Neural crest cell (in vitro differentiated cells): ENCODE data around the gene ECEL1. TPM values are rescaled to one million over a fixed set of nuclear protein-coding genes. Genes with fewer than 3 reads are reported as not detected.

Experiments
- DNase-seq: peaks from one replicate; pipeline ENCODE4 v3.0.0; 2021; ENCODE audit warnings: low read depth, mixed read lengths, low spot score
- H3K27ac Mint-ChIP-seq: one replicate; pipeline ENCODE4 v1.8.0; 2021; ENCODE audit warnings: mild to moderate bottlenecking, mixed read lengths; ENCODE audit not compliant: unreplicated experiment
- H3K27me3 Mint-ChIP-seq: 2 replicates; pipeline ENCODE4 v1.8.0; 2021; ENCODE audit warnings: low read depth, mild to moderate bottlenecking, mixed read lengths
- H3K36me3 Mint-ChIP-seq: 2 replicates; pipeline ENCODE4 v1.8.0; 2021; ENCODE audit warnings: low read depth, mild to moderate bottlenecking, mixed read lengths
- H3K4me1 Mint-ChIP-seq: 2 replicates; pipeline ENCODE4 v1.8.0; 2021; ENCODE audit warnings: mixed read lengths
- H3K4me3 Mint-ChIP-seq: one replicate; pipeline ENCODE4 v1.8.0; 2021; ENCODE audit warnings: mild to moderate bottlenecking, mixed read lengths
- H3K9me3 Mint-ChIP-seq: 2 replicates; pipeline ENCODE4 v1.8.0; 2021; ENCODE audit warnings: mixed read lengths
- CTCF ChIP-seq: fragments of 200-600 bp; sonication (generic); conservative IDR thresholded peaks from 2 replicates; pipeline ENCODE4 v1.5.0; 2021; ENCODE audit warnings: antibody characterized with exemption, mild to moderate bottlenecking
- total RNA-seq: library from RNA; stranded (reverse); gene quantifications from 2 replicates; pipeline ENCODE4 v1.2.1, GENCODE V29; 2021

Gene ECEL1
- total RNA-seq, 1 donor from 2014 or later, result 43.9 TPM

GRCh38 chr2:232479341-232480200 is 8.1 kb downstream of the ECEL1 start:
- Mint-ChIP-seq H3K27me3 (peaks cover 22% of the 10 kb centered on the region), H3K36me3 (no peaks in the 10 kb centered on the region), H3K9me3 (no peaks in the 10 kb centered on the region), H3K27ac (no peak overlapping the region), H3K4me1 (no peaks in the 10 kb centered on the region), H3K4me3 (no peak overlapping the region)
- TF ChIP-seq CTCF, result no peak
- DNase-seq, result no peak

GRCh38 chr2:232478571-232479340 is 8.9 kb downstream of the ECEL1 start:
- H3K4me3 Mint-ChIP-seq, result no peak overlapping the region
- H3K27me3 Mint-ChIP-seq, result peaks cover 18% of the 10 kb centered on the region
- no peaks in the 10 kb centered on the region for H3K36me3 Mint-ChIP-seq
- no peak for TF ChIP-seq CTCF
- H3K9me3 Mint-ChIP-seq, result no peaks in the 10 kb centered on the region
- no peak overlapping the region for H3K27ac Mint-ChIP-seq
- DNase-seq, result no peak
- no peaks in the 10 kb centered on the region for H3K4me1 Mint-ChIP-seq

- DNase-seq, result no peak
- TF ChIP-seq CTCF, result no peak
- Mint-ChIP-seq H3K9me3 (no peaks in the 10 kb centered on the region), H3K4me1 (no peaks in the 10 kb centered on the region), H3K27me3 (peaks cover 13% of the 10 kb centered on the region), H3K36me3 (no peaks in the 10 kb centered on the region), H3K27ac (no peak overlapping the region), H3K4me3 (no peak overlapping the region)
Measured at GRCh38 chr2:232477751-232478510, 9.7 kb downstream of the ECEL1 start.

GRCh38 chr2:232476791-232477190 is 10.8 kb downstream of the ECEL1 start:
- peaks cover 17% of the 10 kb centered on the region for H3K27me3 Mint-ChIP-seq
- no peak for TF ChIP-seq CTCF
- DNase-seq, result no peak
- no peak overlapping the region for H3K27ac Mint-ChIP-seq
- no peaks in the 10 kb centered on the region for H3K36me3 Mint-ChIP-seq
- H3K9me3 Mint-ChIP-seq, result no peaks in the 10 kb centered on the region
- H3K4me1 Mint-ChIP-seq, result no peaks in the 10 kb centered on the region
- H3K4me3 Mint-ChIP-seq, result no peak overlapping the region

- no peaks in the 10 kb centered on the region for H3K4me1 Mint-ChIP-seq
- H3K27ac Mint-ChIP-seq, result no peak overlapping the region
- H3K9me3 Mint-ChIP-seq, result no peaks in the 10 kb centered on the region
- H3K27me3 Mint-ChIP-seq, result peaks cover 22% of the 10 kb centered on the region
- no peak for DNase-seq
- H3K36me3 Mint-ChIP-seq, result no peaks in the 10 kb centered on the region
- no peak for TF ChIP-seq CTCF
- H3K4me3 Mint-ChIP-seq, result no peak overlapping the region
Measured at GRCh38 chr2:232476045-232476444, 11.6 kb downstream of the ECEL1 start.
